HS-5 (cell line): ENCODE measurements around the gene SCLT1.

Experiments
- DNase-seq: peaks from one replicate; pipeline ENCODE4 v3.0.0-alpha.2; 2012; ENCODE audit warnings: low read depth

The SCLT1 gene

GRCh38 chr4:128869776-128870509, 223.4 kb downstream of the SCLT1 start:
- no peak for DNase-seq

GRCh38 chr4:128868758-128869157, 224.6 kb downstream of the SCLT1 start:
- no peak for DNase-seq

- no peak for DNase-seq
Measured at GRCh38 chr4:128866691-128867090, 226.6 kb downstream of the SCLT1 start.

- DNase-seq, result no peak
Measured at GRCh38 chr4:128866269-128866668, 227.1 kb downstream of the SCLT1 start.

- DNase-seq, result no peak
Measured at GRCh38 chr4:128865132-128865531, 228.2 kb downstream of the SCLT1 start.

GRCh38 chr4:128863312-128864075, 229.8 kb downstream of the SCLT1 start:
- peak; percentile 32 for DNase-seq

GRCh38 chr4:128862608-128863311, 230.6 kb downstream of the SCLT1 start:
- DNase-seq, result no peak

- no peak for DNase-seq
Measured at GRCh38 chr4:128861856-128862518, 231.4 kb downstream of the SCLT1 start.

- no peak for DNase-seq
Measured at GRCh38 chr4:128859887-128860677, 233.3 kb downstream of the SCLT1 start.

GRCh38 chr4:128858879-128859671, 234.3 kb downstream of the SCLT1 start:
- no peak for DNase-seq

- no peak for DNase-seq
Measured at GRCh38 chr4:128856246-128856645, 237.1 kb downstream of the SCLT1 start.

- no peak for DNase-seq
Measured at GRCh38 chr4:128855621-128856020, 237.7 kb downstream of the SCLT1 start.

GRCh38 chr4:128854433-128854832, 238.9 kb downstream of the SCLT1 start:
- no peak for DNase-seq

- no peak for DNase-seq
Measured at GRCh38 chr4:128853741-128854140, 239.6 kb downstream of the SCLT1 start.

GRCh38 chr4:128850252-128850651, 243.1 kb downstream of the SCLT1 start:
- DNase-seq, result no peak

- no peak for DNase-seq
Measured at GRCh38 chr4:128848461-128848860, 244.9 kb downstream of the SCLT1 start.

- no peak for DNase-seq
Measured at GRCh38 chr4:128847082-128847724, 246.1 kb downstream of the SCLT1 start.

- DNase-seq, result no peak
Measured at GRCh38 chr4:128846063-128846462, 247.3 kb downstream of the SCLT1 start.

- no peak for DNase-seq
Measured at GRCh38 chr4:128844931-128845330, 248.4 kb downstream of the SCLT1 start.

- DNase-seq, result no peak
Measured at GRCh38 chr4:128841402-128841801, 251.9 kb downstream of the SCLT1 start.
